ENCODE data around the gene GATAD2B.
"Not testable (repeated sequence)": the region's sequence is repeated elsewhere in the genome, so short reads cannot be mapped to it uniquely, and the experiment has no call there.

GATAD2B gene

GRCh38 chr1:153778051-153778823 lies 144.5 kb downstream of the GATAD2B start:
- no peak for DNase-seq (ENCODE audit: low spot score)

- DNase-seq (ENCODE audit: low spot score), result no peak
Observed at GRCh38 chr1:153777648-153778047, 145.1 kb downstream of the GATAD2B start.

GRCh38 chr1:153776845-153777370 lies 145.9 kb downstream of the GATAD2B start:
- no peak for DNase-seq (ENCODE audit: low spot score)

GRCh38 chr1:153776352-153776751 lies 146.4 kb downstream of the GATAD2B start:
- no peak for DNase-seq (ENCODE audit: low spot score)

- DNase-seq (ENCODE audit: low spot score), result peak; percentile 83
Observed at GRCh38 chr1:153775458-153776327, 147.1 kb downstream of the GATAD2B start.

- DNase-seq (ENCODE audit: low spot score), result peak; percentile 54
Observed at GRCh38 chr1:153774780-153775457, 147.9 kb downstream of the GATAD2B start, which contains the start of gene SLC27A3. SLC27A3 (plus strand) TSS chr1:153775407; CDS start chr1:153775498, 91 bp downstream.

GRCh38 chr1:153774026-153774595 lies 148.7 kb downstream of the GATAD2B start:
- no peak for DNase-seq (ENCODE audit: low spot score)

- DNase-seq (ENCODE audit: low spot score), result no peak
Observed at GRCh38 chr1:153773096-153773921, 149.5 kb downstream of the GATAD2B start.

GRCh38 chr1:153771841-153772593 lies 150.8 kb downstream of the GATAD2B start:
- peak; percentile 76 for DNase-seq (ENCODE audit: low spot score)

GRCh38 chr1:153771261-153771660 lies 151.5 kb downstream of the GATAD2B start:
- no peak for DNase-seq (ENCODE audit: low spot score)

- DNase-seq (ENCODE audit: low spot score), result no peak
Observed at GRCh38 chr1:153770797-153771196, 152.0 kb downstream of the GATAD2B start.

- DNase-seq (ENCODE audit: low spot score), result no peak
Observed at GRCh38 chr1:153769221-153769620, 153.6 kb downstream of the GATAD2B start.

GRCh38 chr1:153768316-153769181 lies 154.2 kb downstream of the GATAD2B start:
- DNase-seq (ENCODE audit: low spot score), result no peak

GRCh38 chr1:153767519-153767918 lies 155.3 kb downstream of the GATAD2B start:
- DNase-seq (ENCODE audit: low spot score), result no peak

- DNase-seq (ENCODE audit: low spot score), result not testable (repeated sequence)
Observed at GRCh38 chr1:153766663-153767062, 156.1 kb downstream of the GATAD2B start.

- no peak for DNase-seq (ENCODE audit: low spot score)
Observed at GRCh38 chr1:153764310-153764709, 158.5 kb downstream of the GATAD2B start.

- no peak for DNase-seq (ENCODE audit: low spot score)
Observed at GRCh38 chr1:153763365-153764225, 159.2 kb downstream of the GATAD2B start.

- DNase-seq (ENCODE audit: low spot score), result no peak
Observed at GRCh38 chr1:153760440-153760839, 162.3 kb downstream of the GATAD2B start.
